ENCODE results near the gene ZNF668. TPM values are rescaled to one million over a fixed set of nuclear protein-coding genes. Genes with fewer than 3 reads are reported as not detected.

Gene ZNF668
- total and polyA plus RNA-seq, 2 of the 13 experiments (the other 11 are each of a cell fraction or from before 2014, with no cell fraction given): 3.8 to 9.8 TPM

DNA sequence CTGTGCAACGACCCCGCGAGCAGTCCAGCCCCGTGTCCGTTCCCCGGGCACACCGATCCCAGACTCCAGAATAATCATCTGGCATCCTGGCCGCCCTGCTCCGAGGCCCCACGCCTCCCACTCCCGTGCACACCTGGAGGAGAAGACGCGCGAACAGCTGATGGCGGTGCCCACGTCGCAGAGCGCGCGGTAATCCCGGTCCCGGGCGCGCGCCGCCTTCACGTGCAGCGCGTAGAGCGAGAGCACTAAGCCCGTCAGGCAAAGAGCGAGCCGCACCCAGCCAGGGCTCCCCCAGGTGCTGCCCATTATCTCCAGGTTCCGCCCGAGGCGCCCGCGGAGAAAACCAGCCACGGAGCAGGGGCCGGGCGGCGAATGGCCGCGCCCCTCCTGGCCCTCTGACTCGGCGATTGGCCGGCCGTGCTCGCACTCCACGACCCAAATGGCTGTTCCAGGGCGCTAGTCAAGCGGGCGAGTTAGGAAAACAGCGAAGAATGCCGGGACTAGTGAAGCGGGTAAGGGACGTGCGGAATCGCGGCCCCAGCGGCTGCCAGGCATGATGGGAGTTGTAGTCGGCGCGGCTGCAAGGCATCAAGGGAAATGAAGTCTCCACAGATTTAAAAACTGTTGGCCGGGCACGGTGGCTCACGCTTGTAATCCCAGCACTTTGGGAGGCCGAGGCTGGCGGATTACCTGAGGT is 20.5 kb upstream of the ZNF668 start, which contains the start of gene VKORC1 (continued):
- peak; percentile 96 for TF ChIP-seq ARNT2 (CRISPR knock-in tag; IDR thresholded peaks at IDR 0.05; ENCODE audit: low read depth)
- TF ChIP-seq, protein P1, sequence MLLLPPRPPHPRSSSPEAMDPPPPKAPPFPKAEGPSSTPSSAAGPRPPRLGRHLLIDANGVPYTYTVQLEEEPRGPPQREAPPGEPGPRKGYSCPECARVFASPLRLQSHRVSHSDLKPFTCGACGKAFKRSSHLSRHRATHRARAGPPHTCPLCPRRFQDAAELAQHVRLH (CRISPR knock-in tag; IDR thresholded peaks at IDR 0.05; ENCODE audit: borderline replicate concordance, low read depth): peak; percentile 79; the same call in 1 of the 2 replicates
- TF ChIP-seq, protein P2, sequence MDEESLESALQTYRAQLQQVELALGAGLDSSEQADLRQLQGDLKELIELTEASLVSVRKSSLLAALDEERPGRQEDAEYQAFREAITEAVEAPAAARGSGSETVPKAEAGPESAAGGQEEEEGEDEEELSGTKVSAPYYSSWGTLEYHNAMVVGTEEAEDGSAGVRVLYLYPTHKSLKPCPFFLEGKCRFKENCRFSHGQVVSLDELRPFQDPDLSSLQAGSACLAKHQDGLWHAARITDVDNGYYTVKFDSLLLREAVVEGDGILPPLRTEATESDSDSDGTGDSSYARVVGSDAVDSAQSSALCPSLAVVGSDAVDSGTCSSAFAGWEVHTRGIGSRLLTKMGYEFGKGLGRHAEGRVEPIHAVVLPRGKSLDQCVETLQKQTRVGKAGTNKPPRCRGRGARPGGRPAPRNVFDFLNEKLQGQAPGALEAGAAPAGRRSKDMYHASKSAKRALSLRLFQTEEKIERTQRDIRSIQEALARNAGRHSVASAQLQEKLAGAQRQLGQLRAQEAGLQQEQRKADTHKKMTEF (CRISPR knock-in tag; IDR thresholded peaks at IDR 0.05): peak; percentile 92
- no peak for TF ChIP-seq SMAD9 (CRISPR knock-in tag; IDR thresholded peaks at IDR 0.05)
- TF ChIP-seq, protein P3, sequence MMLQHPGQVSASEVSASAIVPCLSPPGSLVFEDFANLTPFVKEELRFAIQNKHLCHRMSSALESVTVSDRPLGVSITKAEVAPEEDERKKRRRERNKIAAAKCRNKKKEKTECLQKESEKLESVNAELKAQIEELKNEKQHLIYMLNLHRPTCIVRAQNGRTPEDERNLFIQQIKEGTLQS (CRISPR knock-in tag; IDR thresholded peaks at IDR 0.05): peak; percentile 40; the same call in 1 of the 2 replicates
- TF ChIP-seq ZNF672 (CRISPR knock-in tag; IDR thresholded peaks at IDR 0.05): no peak
- TF ChIP-seq MEIS2 (CRISPR knock-in tag; IDR thresholded peaks at IDR 0.05): peak; percentile 76
- TF ChIP-seq REPIN1 (CRISPR knock-in tag; IDR thresholded peaks at IDR 0.05; ENCODE audit: borderline replicate concordance, low read depth): peak; percentile 70
- no peak for TF ChIP-seq HNRNPH1 (optimal IDR thresholded peaks at IDR 0.05; ENCODE audit: low read depth, low read length)
- no peak for TF ChIP-seq ZNF468 (CRISPR knock-in tag; IDR thresholded peaks at IDR 0.05)
- no peak for TF ChIP-seq SETDB1 (CRISPR knock-in tag; IDR thresholded peaks at IDR 0.05; ENCODE audit: borderline replicate concordance)
- peak; percentile 90 for TF ChIP-seq GATAD1 (CRISPR knock-in tag; IDR thresholded peaks at IDR 0.05)
- peak; percentile 4; the same call in 1 of the 2 replicates for TF ChIP-seq ZNF367 (CRISPR knock-in tag; IDR thresholded peaks at IDR 0.05; ENCODE audit: borderline replicate concordance)
- peak in 1 of 2 experiments; percentile 85; a peak in 2 of 4 replicates for TF ChIP-seq KLF16 (CRISPR knock-in tag; IDR thresholded peaks at IDR 0.05)
- TF ChIP-seq TEAD2 (CRISPR knock-in tag; IDR thresholded peaks at IDR 0.05): peak; percentile 44; the same call in 1 of the 2 replicates
- TF ChIP-seq ZNF782 (CRISPR knock-in tag; IDR thresholded peaks at IDR 0.05; ENCODE audit: borderline replicate concordance): peak; percentile 77; the same call in 1 of the 2 replicates
- peak; percentile 2 for TF ChIP-seq STAG1 (CRISPR knock-in tag; IDR thresholded peaks at IDR 0.05)
- no peak for TF ChIP-seq PAX8 (CRISPR knock-in tag; IDR thresholded peaks at IDR 0.05; ENCODE audit: borderline replicate concordance)
- TF ChIP-seq MXD4 (CRISPR knock-in tag; IDR thresholded peaks at IDR 0.05): peak; percentile 89
- TF ChIP-seq ZNF563 (CRISPR knock-in tag; IDR thresholded peaks at IDR 0.05): peak; percentile 34; the same call in 1 of the 2 replicates
- TF ChIP-seq, protein P4, sequence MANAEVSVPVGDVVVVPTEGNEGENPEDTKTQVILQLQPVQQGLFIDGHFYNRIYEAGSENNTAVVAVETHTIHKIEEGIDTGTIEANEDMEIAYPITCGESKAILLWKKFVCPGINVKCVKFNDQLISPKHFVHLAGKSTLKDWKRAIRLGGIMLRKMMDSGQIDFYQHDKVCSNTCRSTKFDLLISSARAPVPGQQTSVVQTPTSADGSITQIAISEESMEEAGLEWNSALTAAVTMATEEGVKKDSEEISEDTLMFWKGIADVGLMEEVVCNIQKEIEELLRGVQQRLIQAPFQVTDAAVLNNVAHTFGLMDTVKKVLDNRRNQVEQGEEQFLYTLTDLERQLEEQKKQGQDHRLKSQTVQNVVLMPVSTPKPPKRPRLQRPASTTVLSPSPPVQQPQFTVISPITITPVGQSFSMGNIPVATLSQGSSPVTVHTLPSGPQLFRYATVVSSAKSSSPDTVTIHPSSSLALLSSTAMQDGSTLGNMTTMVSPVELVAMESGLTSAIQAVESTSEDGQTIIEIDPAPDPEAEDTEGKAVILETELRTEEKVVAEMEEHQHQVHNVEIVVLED (CRISPR knock-in tag; IDR thresholded peaks at IDR 0.05; ENCODE audit: borderline replicate concordance): peak; percentile 96
- no peak for TF ChIP-seq CBX1 (IDR thresholded peaks at IDR 0.05; ENCODE audit: low read depth)
- TF ChIP-seq RAD21 (CRISPR knock-in tag; IDR thresholded peaks at IDR 0.05): peak; percentile 32; the same call in 1 of the 2 replicates
- TF ChIP-seq MED13 (CRISPR knock-in tag; IDR thresholded peaks at IDR 0.05): peak; percentile 59; the same call in 1 of the 2 replicates
- peak; percentile 79 for TF ChIP-seq KMT2A (CRISPR knock-in tag; IDR thresholded peaks at IDR 0.05)
- TF ChIP-seq, protein P5, sequence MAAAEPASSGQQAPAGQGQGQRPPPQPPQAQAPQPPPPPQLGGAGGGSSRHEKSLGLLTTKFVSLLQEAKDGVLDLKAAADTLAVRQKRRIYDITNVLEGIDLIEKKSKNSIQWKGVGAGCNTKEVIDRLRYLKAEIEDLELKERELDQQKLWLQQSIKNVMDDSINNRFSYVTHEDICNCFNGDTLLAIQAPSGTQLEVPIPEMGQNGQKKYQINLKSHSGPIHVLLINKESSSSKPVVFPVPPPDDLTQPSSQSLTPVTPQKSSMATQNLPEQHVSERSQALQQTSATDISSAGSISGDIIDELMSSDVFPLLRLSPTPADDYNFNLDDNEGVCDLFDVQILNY (CRISPR knock-in tag; conservative IDR thresholded peaks at IDR 0.05): 0 out of 2 replicates have a peak, but pooled peaks have one; percentile 21
- TF ChIP-seq MAFK (conservative IDR thresholded peaks at IDR 0.05 in 1 of 2, IDR thresholded peaks at IDR 0.05 in 1 of 2; ENCODE audit: low read length in 2 of 2): no peak

All from HepG2 (cell line).